Adrenal gland (tissue), 5 donors: ENCODE data around the gene THPO.

Experiments used
- POLR2A ChIP-seq, 2 donors: fragments of 450-650 bp; IDR thresholded peaks; one replicate each; pipeline ENCODE4 v1.6.1; 2017; ENCODE audit warnings: antibody characterized with exemption in 2 of 2, mild to moderate bottlenecking in 2 of 2, moderate library complexity in 1 of 2
- TF ChIP-seq, protein P1 (sequence below), 6 experiments: fragments of 450-650 bp in 4 of 6; fragments of 200-600 bp in 2 of 6; sonication (generic) in 1 of 6; IDR thresholded peaks; 1 replicate in 5 of 6; 2 replicates in 1 of 6; pipeline versions ENCODE4 v1.5.1 to v1.8.0; 2016 to 2021; ENCODE audit warnings: antibody characterized with exemption in 6 of 6, mild to moderate bottlenecking in 2 of 6, moderate library complexity in 1 of 6
- donor health status: DM: no; HTN: no; CAD: no.

DNA sequence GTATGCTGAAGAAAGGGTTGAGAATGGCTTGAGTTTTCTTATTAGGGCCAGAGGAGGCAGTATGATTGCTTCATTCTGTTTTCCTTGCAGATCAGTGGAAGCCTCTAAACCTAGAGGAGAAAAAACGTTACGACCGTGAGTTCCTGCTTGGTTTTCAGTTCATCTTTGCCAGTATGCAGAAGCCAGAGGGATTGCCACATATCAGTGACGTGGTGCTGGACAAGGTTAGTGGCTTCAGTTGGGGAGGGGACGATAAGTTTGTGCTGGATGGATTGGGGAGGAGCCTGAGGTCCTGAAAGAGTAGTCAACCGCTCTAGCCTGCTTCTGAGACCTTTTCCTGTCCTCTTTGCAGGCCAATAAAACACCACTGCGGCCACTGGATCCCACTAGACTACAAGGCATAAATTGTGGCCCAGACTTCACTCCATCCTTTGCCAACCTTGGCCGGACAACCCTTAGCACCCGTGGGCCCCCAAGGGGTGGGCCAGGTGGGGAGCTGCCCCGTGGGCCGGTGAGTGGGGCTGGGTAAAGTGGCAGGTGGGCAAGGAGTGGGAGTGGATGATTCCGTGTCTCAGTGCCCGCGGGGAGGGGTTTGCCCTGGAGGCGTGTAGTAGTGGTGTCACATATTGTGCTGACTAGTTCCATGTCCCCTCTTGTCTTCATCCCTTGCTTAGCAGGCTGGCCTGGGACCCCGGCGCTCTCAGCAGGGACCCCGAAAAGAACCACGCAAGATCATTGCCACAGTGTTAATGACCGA, 55.1 kb downstream of the THPO start:
- TF ChIP-seq, protein P1, sequence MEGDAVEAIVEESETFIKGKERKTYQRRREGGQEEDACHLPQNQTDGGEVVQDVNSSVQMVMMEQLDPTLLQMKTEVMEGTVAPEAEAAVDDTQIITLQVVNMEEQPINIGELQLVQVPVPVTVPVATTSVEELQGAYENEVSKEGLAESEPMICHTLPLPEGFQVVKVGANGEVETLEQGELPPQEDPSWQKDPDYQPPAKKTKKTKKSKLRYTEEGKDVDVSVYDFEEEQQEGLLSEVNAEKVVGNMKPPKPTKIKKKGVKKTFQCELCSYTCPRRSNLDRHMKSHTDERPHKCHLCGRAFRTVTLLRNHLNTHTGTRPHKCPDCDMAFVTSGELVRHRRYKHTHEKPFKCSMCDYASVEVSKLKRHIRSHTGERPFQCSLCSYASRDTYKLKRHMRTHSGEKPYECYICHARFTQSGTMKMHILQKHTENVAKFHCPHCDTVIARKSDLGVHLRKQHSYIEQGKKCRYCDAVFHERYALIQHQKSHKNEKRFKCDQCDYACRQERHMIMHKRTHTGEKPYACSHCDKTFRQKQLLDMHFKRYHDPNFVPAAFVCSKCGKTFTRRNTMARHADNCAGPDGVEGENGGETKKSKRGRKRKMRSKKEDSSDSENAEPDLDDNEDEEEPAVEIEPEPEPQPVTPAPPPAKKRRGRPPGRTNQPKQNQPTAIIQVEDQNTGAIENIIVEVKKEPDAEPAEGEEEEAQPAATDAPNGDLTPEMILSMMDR (IDR thresholded peaks at IDR 0.05) = peak in 3 of 6 experiments; percentile 10 to 27 (median 24)
- TF ChIP-seq POLR2A (IDR thresholded peaks at IDR 0.05) = peak in 1 of 2 donors; percentile 74
